ENCODE data around the gene CEP295NL. TPM values are rescaled to one million over a fixed set of nuclear protein-coding genes. Genes with fewer than 3 reads are reported as not detected.

Gene CEP295NL
- total RNA-seq, 1 experiment from 2014 or later: 2.0 TPM

GRCh38 chr17:78908426-78908825 is 5.4 kb upstream of the CEP295NL start:
- intact Hi-C loops (cut with micrococcal nuclease; ENCODE audit: unreplicated experiment): no loop called here
- H3K27ac Mint-ChIP-seq (ENCODE audit: unreplicated experiment): peak overlapping the region; percentile 22
- Histone ChIP-seq H3K4me1 (no peaks in the 10 kb centered on the region), H3K4me3 (ENCODE audit: low read depth, low read length) (no peak overlapping the region), H3K9me3 (no peaks in the 10 kb centered on the region), H3K36me3 (ENCODE audit: control insufficient read depth, insufficient read depth, low read length) (no peaks in the 10 kb centered on the region), H3K27me3 (replicated peaks; ENCODE audit: control insufficient read depth, insufficient read depth, low read length) (no peaks in the 10 kb centered on the region)
- peaks cover 20% of the 10 kb centered on the region for H3K4me1 Mint-ChIP-seq (ENCODE audit: low read depth, unreplicated experiment)
- H3K36me3 Mint-ChIP-seq (ENCODE audit: insufficient read depth, unreplicated experiment): peaks cover 32% of the 10 kb centered on the region
- H3K27me3 Mint-ChIP-seq (ENCODE audit: insufficient read depth, unreplicated experiment): no peaks in the 10 kb centered on the region
- TF ChIP-seq, protein P1, sequence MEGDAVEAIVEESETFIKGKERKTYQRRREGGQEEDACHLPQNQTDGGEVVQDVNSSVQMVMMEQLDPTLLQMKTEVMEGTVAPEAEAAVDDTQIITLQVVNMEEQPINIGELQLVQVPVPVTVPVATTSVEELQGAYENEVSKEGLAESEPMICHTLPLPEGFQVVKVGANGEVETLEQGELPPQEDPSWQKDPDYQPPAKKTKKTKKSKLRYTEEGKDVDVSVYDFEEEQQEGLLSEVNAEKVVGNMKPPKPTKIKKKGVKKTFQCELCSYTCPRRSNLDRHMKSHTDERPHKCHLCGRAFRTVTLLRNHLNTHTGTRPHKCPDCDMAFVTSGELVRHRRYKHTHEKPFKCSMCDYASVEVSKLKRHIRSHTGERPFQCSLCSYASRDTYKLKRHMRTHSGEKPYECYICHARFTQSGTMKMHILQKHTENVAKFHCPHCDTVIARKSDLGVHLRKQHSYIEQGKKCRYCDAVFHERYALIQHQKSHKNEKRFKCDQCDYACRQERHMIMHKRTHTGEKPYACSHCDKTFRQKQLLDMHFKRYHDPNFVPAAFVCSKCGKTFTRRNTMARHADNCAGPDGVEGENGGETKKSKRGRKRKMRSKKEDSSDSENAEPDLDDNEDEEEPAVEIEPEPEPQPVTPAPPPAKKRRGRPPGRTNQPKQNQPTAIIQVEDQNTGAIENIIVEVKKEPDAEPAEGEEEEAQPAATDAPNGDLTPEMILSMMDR (IDR thresholded peaks at IDR 0.05; ENCODE audit: insufficient read depth in 1 of 2, low read depth in 1 of 2, low read length in 1 of 2, severe bottlenecking in 1 of 2, unreplicated experiment in 1 of 2): no peak
- no peaks in the 10 kb centered on the region for H3K9me3 Mint-ChIP-seq (ENCODE audit: unreplicated experiment)
- no TSS peak for BruUV-seq (replicated peaks)
- H3K4me3 Mint-ChIP-seq (ENCODE audit: unreplicated experiment): no peak overlapping the region
- ChIA-PET POLR2A (no interaction called here), CTCF (no interaction called here)
- no peak for DNase-seq

DNA sequence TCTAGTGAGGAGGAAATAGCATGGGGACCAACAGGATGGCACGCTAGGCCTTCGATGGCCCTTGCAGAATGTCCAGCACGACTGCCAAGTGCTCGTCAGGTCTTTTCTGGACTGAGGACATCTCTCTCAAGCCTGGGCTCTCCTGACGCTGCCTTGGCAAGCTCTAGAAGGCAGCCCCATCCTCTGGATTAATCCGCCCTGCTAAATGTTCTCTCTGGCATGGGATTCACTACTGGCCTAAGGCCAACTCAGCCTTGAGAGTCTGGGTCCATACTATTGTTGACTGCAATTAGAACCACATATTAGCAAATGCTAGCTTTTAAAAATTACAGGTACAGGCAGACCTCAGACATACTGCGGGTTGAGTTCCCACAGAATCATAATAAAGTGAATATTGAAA is 2.5 kb upstream of the CEP295NL start:
- TF ChIP-seq, protein P1 (IDR thresholded peaks at IDR 0.05; ENCODE audit: insufficient read depth in 1 of 2, low read depth in 1 of 2, low read length in 1 of 2, severe bottlenecking in 1 of 2, unreplicated experiment in 1 of 2): no peak
- no peaks in the 10 kb centered on the region for H3K9me3 Mint-ChIP-seq (ENCODE audit: unreplicated experiment)
- intact Hi-C loops (cut with micrococcal nuclease; ENCODE audit: unreplicated experiment): no loop called here
- H3K36me3 Mint-ChIP-seq (ENCODE audit: insufficient read depth, unreplicated experiment): peaks cover 39% of the 10 kb centered on the region
- DNase-seq: no peak
- ChIA-PET POLR2A (no interaction called here), CTCF (no interaction called here)
- H3K9me3 ChIP-seq: no peaks in the 10 kb centered on the region
- no peak overlapping the region for H3K27ac Mint-ChIP-seq (ENCODE audit: unreplicated experiment)
- no peaks in the 10 kb centered on the region for H3K27me3 ChIP-seq (replicated peaks; ENCODE audit: control insufficient read depth, insufficient read depth, low read length)
- H3K4me1 Mint-ChIP-seq (ENCODE audit: low read depth, unreplicated experiment): peaks cover 38% of the 10 kb centered on the region
- H3K36me3 ChIP-seq (ENCODE audit: control insufficient read depth, insufficient read depth, low read length): no peaks in the 10 kb centered on the region
- no peaks in the 10 kb centered on the region for H3K27me3 Mint-ChIP-seq (ENCODE audit: insufficient read depth, unreplicated experiment)
- H3K4me3 Mint-ChIP-seq (ENCODE audit: unreplicated experiment): no peak overlapping the region
- BruUV-seq (replicated peaks): no TSS peak
- no peak overlapping the region for H3K4me3 ChIP-seq (ENCODE audit: low read depth, low read length)
- H3K4me1 ChIP-seq: peaks cover 3% of the 10 kb centered on the region; the same call in 1 of the 2 replicates

DNA sequence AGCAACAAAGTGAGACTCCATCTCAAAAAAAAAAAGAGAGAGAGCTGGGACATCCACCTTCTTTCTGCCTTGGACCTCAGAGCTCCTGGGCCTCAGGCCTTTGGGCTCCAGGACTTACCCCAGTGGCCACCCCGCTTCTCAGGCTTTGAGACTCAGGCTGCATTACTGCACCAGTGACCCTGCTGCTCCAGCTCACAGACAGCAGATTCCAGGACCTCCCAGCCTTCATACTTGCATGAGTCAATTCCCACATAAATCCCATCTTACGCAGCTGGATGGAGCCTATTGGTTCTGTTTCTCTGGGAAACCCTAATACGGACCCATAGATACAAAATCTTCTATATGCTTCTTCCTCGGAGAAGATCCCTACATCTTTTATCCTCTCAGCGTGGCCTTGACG is 2.1 kb upstream of the CEP295NL start:
- POLR2A ChIA-PET: no interaction called here

More for the DNA sequence above, 2.1 kb upstream of the CEP295NL start:
- Mint-ChIP-seq H3K27ac (ENCODE audit: unreplicated experiment) (no peak overlapping the region), H3K27me3 (ENCODE audit: insufficient read depth, unreplicated experiment) (no peaks in the 10 kb centered on the region), H3K4me3 (ENCODE audit: unreplicated experiment) (no peak overlapping the region), H3K9me3 (ENCODE audit: unreplicated experiment) (no peaks in the 10 kb centered on the region), H3K36me3 (ENCODE audit: insufficient read depth, unreplicated experiment) (peaks cover 36% of the 10 kb centered on the region), H3K4me1 (ENCODE audit: low read depth, unreplicated experiment) (peaks cover 38% of the 10 kb centered on the region)
- no peak for DNase-seq
- BruUV-seq (replicated peaks): no TSS peak
- CTCF ChIA-PET: interaction anchor here (0.6 kb wide), 1 partner anchor 53 kb away, joined by 3 read pairs; no protein-coding TSS in a partner anchor
- TF ChIP-seq, protein P1 (IDR thresholded peaks at IDR 0.05; ENCODE audit: insufficient read depth in 1 of 2, low read depth in 1 of 2, low read length in 1 of 2, severe bottlenecking in 1 of 2, unreplicated experiment in 1 of 2): no peak
- H3K9me3 ChIP-seq: no peaks in the 10 kb centered on the region
- H3K4me3 ChIP-seq (ENCODE audit: low read depth, low read length): no peak overlapping the region
- peaks cover 5% of the 10 kb centered on the region; the same call in 1 of the 2 replicates for H3K4me1 ChIP-seq
- H3K36me3 ChIP-seq (ENCODE audit: control insufficient read depth, insufficient read depth, low read length): no peaks in the 10 kb centered on the region
- H3K27me3 ChIP-seq (replicated peaks; ENCODE audit: control insufficient read depth, insufficient read depth, low read length): no peaks in the 10 kb centered on the region
- intact Hi-C loops (cut with micrococcal nuclease; ENCODE audit: unreplicated experiment): no loop called here
